NCI-H345 treated with DMSO at 0.1 percent for 48 hours (cell line): Measurements from ENCODE around the gene FOCAD.
A peak's percentile ranks its signal among the peaks of the same experiment; 100 is the strongest.

ENCODE experiments used
- DNase-seq: peaks from one replicate; lab custom pipeline; 2025; ENCODE audit not compliant: unreplicated experiment; lab: John Stamatoyannopoulos, UW

FOCAD gene

GRCh38 chr9:20865347-20865746, 181.3 kb downstream of the FOCAD start:
- no peak for DNase-seq

GRCh38 chr9:20870115-20870514, 186.1 kb downstream of the FOCAD start:
- DNase-seq, result no peak

GRCh38 chr9:20872340-20872977, 188.4 kb downstream of the FOCAD start:
- DNase-seq, result no peak

DNA sequence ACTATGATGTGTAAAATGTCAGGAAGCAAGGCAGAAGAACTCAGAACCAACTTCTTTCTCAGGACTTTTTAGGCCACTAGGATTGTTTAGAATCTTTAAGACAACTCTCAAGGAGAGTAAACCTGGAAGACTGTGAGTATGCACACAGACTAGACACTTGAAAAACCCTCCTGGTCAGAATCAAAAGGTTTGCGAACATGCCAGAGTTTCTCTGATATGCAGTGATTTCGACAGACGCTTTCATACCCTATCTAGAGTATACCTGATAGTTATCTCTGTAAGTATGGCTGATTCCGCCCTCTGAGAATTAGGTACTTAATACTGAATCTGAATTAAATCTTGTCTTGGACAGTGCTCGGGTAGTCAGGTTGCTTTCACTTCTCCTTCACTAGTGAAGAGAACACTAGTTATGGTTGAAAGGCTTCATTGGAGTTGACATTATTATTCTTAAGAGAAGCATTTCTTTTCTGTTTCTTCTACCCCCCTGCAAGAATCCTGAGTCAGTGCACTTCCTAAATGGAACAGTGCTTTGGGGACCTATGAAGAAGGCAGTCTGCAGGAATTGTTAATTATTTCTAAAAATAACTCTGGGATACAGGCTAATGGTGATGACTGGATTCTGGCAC, 189.3 kb downstream of the FOCAD start:
- no peak for DNase-seq

DNA sequence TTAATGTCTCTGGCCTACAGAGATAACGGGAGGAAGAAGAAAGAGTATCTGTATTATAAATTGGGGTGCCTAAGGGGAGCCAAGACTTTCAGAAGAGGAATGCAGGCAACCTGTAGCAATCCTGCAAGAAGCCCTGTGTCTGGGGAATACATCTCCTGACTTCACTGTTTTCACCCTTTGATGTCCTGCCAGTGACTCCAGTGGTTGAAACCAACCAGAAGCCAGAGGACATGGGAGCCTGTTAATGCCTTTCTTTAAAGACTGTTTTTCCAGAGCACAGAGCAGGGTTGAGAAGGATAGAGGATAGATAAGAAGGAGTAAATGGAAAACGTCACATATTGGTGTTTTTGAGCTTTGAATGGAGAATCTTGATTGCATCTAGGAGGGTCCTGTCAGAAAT, 196.2 kb downstream of the FOCAD start:
- no peak for DNase-seq

- DNase-seq, result no peak
Measured at GRCh38 chr9:20880675-20881074, 196.6 kb downstream of the FOCAD start.

GRCh38 chr9:20884985-20885593, 201.0 kb downstream of the FOCAD start:
- no peak for DNase-seq

DNA sequence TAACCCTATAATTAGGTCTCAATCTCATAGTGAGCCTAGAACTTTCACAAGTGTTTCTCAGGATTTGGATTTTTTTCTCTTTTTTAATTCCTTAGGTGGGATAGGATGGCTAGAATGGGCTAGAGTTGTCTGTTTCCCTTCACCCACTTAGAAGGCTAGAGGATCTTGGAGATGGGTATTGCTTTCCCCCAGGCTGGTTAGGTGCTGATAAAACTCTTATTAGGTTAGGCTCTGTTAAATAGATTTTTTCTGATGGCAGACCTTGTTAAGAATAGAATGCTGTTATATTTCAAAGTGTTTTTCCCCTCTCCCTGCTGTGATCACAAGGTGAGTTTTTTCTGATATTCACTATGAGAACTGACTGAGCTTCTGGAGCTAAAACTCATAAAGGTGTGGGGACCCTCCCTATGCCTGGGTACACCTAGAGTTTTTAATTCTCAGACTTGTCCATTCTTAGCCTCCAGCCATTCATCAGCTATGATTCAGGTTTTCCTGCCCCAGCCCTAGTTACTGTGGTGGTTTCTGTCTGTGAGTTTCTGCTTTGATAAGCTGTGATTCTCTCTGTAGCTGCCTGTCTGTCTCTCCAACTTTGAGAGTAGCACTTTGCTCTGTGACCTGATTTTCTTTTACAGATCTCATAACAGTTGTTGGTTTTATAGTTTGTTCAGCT, 215.0 kb downstream of the FOCAD start:
- DNase-seq, result no peak

DNA sequence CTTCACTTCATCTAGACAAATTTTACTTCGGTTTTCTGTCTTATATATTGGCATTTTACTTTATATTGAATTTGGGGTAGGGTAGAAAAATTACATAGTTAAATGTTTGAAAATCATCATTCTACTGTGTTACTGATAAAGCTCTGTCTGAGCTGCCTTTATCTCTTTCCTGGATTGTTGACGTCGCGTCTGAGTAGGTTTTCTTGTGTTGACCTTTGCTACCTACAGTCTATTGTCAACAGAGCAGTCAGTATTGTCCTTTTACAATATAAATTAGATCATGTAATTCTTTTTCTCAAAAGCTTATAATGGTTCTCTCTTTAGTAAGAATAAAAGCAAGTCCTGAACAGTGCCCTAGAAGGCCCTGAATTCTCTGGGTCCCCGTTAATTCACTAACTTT, 219.2 kb downstream of the FOCAD start:
- no peak for DNase-seq

- DNase-seq, result no peak
Measured at GRCh38 chr9:20904995-20905394, 220.9 kb downstream of the FOCAD start.

DNA sequence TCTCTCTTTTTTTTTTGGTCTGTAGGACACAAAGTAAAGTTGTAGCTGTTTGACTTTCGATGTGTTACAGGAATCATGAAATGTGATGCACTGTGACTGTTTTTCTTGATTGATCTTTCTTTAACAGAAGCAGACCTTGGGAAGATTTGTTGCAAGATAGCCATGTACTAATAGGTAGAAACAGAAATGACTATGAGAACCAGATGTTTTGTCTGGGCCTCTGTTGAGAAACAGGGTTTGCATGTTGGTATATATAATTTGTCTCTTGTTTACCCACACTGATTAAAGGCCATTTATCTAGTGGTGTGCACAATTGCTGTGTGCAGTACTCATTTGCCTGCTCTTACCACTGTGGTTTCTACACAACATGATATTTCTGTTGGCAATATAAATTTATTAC, 222.3 kb downstream of the FOCAD start:
- no peak for DNase-seq

DNA sequence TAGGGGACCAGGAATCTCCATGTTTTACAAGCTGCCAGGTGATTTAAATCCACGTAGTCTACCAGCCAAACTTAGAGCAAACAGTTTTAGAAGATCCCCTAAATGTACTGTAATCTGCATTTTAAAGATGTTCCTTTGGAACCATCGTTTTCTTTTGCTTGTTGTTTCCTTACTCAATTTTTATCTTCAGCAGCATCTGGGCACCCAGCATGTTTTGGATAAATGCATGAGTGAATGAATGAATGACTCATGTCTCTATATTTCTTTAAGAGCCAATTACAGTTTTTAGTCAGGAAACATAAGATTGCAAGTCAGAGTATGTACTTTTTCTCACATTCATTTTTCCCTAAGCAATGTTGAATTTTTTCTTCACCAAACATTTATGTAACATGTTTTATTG, 224.4 kb downstream of the FOCAD start:
- no peak for DNase-seq

- DNase-seq, result no peak
Measured at GRCh38 chr9:20914556-20914955, 230.5 kb downstream of the FOCAD start.

DNA sequence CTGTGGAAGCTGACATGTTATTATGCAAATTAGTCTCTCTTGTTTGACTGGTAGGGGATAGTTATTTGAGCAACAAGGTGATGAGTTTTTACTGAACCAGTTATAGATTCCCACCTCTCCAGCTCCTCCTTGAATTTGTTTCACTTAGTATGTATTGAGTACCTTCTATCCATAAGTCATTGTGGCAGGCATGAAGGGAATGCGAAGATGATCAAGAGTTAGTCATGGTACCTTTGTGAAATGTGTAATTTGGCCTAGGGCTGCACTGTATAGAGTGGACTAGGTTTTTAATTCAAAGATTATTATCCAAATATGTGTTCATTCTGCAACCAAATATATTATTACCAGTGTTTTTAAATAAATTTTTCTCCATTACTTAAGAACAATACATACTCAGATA, 237.3 kb downstream of the FOCAD start:
- DNase-seq, result no peak

GRCh38 chr9:20925256-20926045, 241.4 kb downstream of the FOCAD start:
- no peak for DNase-seq

- no peak for DNase-seq
Measured at GRCh38 chr9:20929276-20929675, 245.2 kb downstream of the FOCAD start.

DNA sequence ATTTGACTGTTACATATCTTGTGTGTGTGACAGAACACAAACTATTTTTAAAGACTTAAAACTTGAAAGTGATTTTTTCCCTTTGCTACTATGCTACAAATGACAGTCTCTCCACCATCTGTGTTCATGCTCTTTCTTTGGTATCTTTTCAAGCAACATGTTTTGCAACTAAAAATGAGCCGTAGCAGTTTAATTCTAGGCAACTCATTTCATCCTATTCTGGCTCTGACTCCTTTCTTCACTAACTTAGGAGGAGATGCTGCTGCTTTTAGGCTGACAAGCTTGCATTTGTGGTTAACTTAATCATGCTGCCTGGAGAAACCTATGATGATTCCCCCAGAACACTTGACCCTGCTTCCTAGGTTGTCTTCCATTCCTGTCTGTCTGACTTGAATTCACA, 246.8 kb downstream of the FOCAD start:
- DNase-seq, result no peak

DNA sequence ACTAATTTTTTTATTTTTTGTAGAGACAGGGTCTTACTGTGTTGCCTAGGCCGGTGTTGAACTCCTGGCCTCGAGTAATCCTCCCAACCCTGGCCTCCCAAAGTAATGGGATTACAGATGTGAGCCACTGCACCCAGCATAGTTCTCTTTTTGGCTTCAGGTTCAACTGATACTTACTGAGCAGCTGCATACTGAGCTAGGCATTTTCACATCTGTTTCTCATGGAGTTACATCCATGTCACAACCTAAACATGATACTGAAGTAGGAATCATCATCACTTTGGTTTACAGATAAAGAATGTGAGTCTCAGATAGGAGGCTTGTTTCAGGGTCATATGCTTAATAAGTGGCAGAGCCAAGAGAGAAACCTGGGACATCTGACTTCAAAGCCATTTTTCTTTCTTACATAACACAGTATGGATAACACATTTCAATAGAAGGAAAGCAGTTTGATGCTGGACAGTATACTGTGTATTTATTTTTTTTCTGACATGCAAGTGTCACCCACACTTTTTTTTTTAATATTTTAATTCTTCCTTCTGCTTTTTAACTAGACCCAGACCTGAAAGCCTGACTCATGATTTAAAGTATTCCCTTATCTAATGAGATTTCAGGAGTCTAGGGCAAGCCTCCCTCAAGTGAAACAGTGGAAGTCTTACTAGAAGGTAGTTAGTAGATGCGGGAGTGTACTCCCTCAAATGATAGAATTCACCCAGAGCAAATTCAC, 256.6 kb downstream of the FOCAD start:
- no peak for DNase-seq

DNA sequence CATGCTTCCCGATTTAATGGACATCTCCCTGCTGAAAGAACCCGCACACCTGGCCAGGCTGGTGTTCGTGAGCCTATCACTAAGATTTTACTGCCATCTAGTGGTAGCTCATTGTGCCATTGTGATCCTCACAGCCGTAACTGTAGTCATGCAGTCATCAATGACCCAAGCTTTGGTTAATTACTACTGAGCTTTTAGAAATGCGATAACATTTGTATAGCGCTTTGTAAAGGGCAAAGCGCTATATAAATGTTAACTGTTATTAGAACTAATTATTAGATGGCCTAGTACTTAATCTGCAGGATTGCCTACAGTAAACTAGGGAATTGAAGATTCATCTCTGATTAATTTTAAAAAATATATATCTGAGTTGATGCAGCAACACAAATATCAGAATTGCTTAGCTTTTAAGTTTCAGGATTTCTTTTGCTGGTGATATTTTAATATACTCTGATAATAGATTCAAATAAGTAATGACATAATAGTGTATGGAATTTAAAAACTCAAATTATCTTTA, 257.2 kb downstream of the FOCAD start:
- peak; percentile 84 for DNase-seq

DNA sequence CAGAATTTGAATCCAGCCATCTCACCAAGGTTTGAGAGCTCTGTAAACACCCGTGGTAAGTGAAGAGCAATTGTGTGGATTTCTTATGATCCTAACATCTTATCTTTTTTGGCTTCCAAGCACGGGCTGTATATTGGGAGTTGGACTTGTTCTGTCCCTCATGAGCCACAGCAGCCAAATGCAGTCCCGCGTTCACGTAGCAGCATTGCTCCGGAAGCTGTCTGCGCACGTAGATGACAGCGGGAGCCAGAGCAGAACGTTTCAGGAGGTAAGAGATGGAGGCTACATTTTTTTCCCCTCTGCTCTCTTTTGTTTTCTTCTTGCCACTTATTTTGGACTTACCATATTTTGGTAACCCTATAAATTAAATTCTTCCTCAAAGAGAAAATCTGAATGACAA, 260.4 kb downstream of the FOCAD start:
- no peak for DNase-seq
